Esophagus squamous epithelium (tissue), 5 donors: ENCODE results near the gene ORC4. TPM values are rescaled to one million over a fixed set of nuclear protein-coding genes. Genes with fewer than 3 reads are reported as not detected.

Experiments used
- DNase-seq: peaks from one replicate; lab custom pipeline; 2025; lab: John Stamatoyannopoulos, UW
- H3K27ac ChIP-seq, 4 donors: fragments of 200-600 bp; sonication (generic); one replicate each; pipeline ENCODE4 v1.5.1; 2016 to 2019; ENCODE audit warnings: mild to moderate bottlenecking in 1 of 4
- H3K27me3 ChIP-seq, 4 donors: fragments of 200-600 bp; sonication (generic); 1 replicate in 3 of 4; 2 replicates in 1 of 4; pipeline versions ENCODE4 v1.5.1 to v1.6.0; 2017 to 2021; ENCODE audit warnings: antibody characterized with exemption in 1 of 4
- H3K36me3 ChIP-seq, 3 donors: fragments of 200-600 bp; sonication (generic); one replicate each; pipeline ENCODE4 v1.5.1; 2016 to 2019
- H3K4me1 ChIP-seq, 3 donors: fragments of 200-600 bp; sonication (generic); one replicate each; pipeline ENCODE4 v1.5.1; 2017 to 2019
- H3K4me3 ChIP-seq, 4 donors: fragments of 200-600 bp; sonication (generic); 1 replicate in 3 of 4; 2 replicates in 1 of 4; pipeline ENCODE4 v1.5.1; 2016 to 2019; ENCODE audit warnings: mild to moderate bottlenecking in 2 of 4, moderate library complexity in 1 of 4
- H3K9me3 ChIP-seq, 3 donors: fragments of 200-600 bp; sonication (generic); one replicate each; pipeline ENCODE4 v1.5.1; 2016 to 2019
- POLR2A ChIP-seq, 4 donors: fragments of 450-650 bp; IDR thresholded peaks; one replicate each; pipeline ENCODE4 v1.6.1; 2017; ENCODE audit warnings: antibody characterized with exemption in 4 of 4, mild to moderate bottlenecking in 4 of 4, moderate library complexity in 3 of 4
- WGBS, 2 donors: methylation state at CpG; one replicate each; pipeline ENCODE4 v1.1.5; 2018; 5-methylcytosine and 5-hydroxymethylcytosine counted together
- intact Hi-C: fragments of 100-400 bp; cut with DNase I; formaldehyde crosslinking; loops from one replicate; pipeline ENCODE4 v1.15.0; 2022
- total RNA-seq, 4 donors: library from RNA; depleted of rRNA; stranded (reverse); fragments of >200 nt; gene quantifications; one replicate each; pipeline ENCODE4 v1.1.0, GENCODE V29; 2016
- TF ChIP-seq, protein P1 (sequence below), 6 experiments: fragments of 450-650 bp in 4 of 6; fragments of 200-600 bp in 2 of 6; sonication (generic) in 2 of 6; IDR thresholded peaks; one replicate each; pipeline ENCODE4 v1.5.1; 2016 to 2019; ENCODE audit warnings: antibody characterized with exemption in 6 of 6, mild to moderate bottlenecking in 4 of 6, moderate library complexity in 4 of 6
- donor health status: DM: yes; HTN: yes; CAD: no.

ORC4 gene
- total RNA-seq, 4 donors from 2014 or later = 33.1 to 52.0 (median 40.0) TPM

- DNase-seq = no peak
- 92 to 96% methylated on average over 3 of the region's 3 CpGs for WGBS, 2 donors
These were observed 32.1 kb upstream of the ORC4 start for GRCh38 chr2:148052687-148053086.

GRCh38 chr2:148049284-148049683 is 28.7 kb upstream of the ORC4 start:
- DNase-seq = no peak
- no peaks in the 10 kb centered on the region for H3K9me3 ChIP-seq
- no peaks in the 10 kb centered on the region for H3K27me3 ChIP-seq
- no peak overlapping the region for H3K4me3 ChIP-seq
- intact Hi-C loops = no loop called here
- no peak overlapping the region for H3K27ac ChIP-seq
- H3K36me3 ChIP-seq = peaks cover 0 to 7% (median 0%) of the 10 kb centered on the region in 3 donors
- TF ChIP-seq, protein P1, sequence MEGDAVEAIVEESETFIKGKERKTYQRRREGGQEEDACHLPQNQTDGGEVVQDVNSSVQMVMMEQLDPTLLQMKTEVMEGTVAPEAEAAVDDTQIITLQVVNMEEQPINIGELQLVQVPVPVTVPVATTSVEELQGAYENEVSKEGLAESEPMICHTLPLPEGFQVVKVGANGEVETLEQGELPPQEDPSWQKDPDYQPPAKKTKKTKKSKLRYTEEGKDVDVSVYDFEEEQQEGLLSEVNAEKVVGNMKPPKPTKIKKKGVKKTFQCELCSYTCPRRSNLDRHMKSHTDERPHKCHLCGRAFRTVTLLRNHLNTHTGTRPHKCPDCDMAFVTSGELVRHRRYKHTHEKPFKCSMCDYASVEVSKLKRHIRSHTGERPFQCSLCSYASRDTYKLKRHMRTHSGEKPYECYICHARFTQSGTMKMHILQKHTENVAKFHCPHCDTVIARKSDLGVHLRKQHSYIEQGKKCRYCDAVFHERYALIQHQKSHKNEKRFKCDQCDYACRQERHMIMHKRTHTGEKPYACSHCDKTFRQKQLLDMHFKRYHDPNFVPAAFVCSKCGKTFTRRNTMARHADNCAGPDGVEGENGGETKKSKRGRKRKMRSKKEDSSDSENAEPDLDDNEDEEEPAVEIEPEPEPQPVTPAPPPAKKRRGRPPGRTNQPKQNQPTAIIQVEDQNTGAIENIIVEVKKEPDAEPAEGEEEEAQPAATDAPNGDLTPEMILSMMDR (IDR thresholded peaks at IDR 0.05) = no peak
- no peak for TF ChIP-seq POLR2A (IDR thresholded peaks at IDR 0.05)
- no peaks in the 10 kb centered on the region for H3K4me1 ChIP-seq

More at GRCh38 chr2:148052687-148053086, 32.1 kb upstream of the ORC4 start:
- Histone ChIP-seq H3K9me3 (no peaks in the 10 kb centered on the region), H3K27me3 (no peaks in the 10 kb centered on the region), H3K4me3 (no peak overlapping the region), H3K36me3 (peaks cover 0 to 17% (median 0%) of the 10 kb centered on the region in 3 donors), H3K4me1 (no peaks in the 10 kb centered on the region), H3K27ac (no peak overlapping the region)
- intact Hi-C loops = no loop called here
- TF ChIP-seq POLR2A (IDR thresholded peaks at IDR 0.05) = no peak
- TF ChIP-seq, protein P1 (IDR thresholded peaks at IDR 0.05) = no peak

- Histone ChIP-seq H3K27ac (no peak overlapping the region), H3K36me3 (peaks cover 0 to under 1% (median 0%) of the 10 kb centered on the region in 3 donors), H3K4me3 (no peak overlapping the region), H3K4me1 (no peaks in the 10 kb centered on the region), H3K9me3 (no peaks in the 10 kb centered on the region), H3K27me3 (no peaks in the 10 kb centered on the region)
- TF ChIP-seq POLR2A (IDR thresholded peaks at IDR 0.05) = no peak
- TF ChIP-seq, protein P1 (IDR thresholded peaks at IDR 0.05) = no peak
- DNase-seq = no peak
- intact Hi-C loops = no loop called here
- WGBS, 2 donors = 81% methylated on average over 1 of the region's 1 CpG
These were observed 28.1 kb upstream of the ORC4 start for GRCh38 chr2:148048475-148049221.

- DNase-seq = no peak
- Histone ChIP-seq H3K4me1 (no peaks in the 10 kb centered on the region), H3K9me3 (no peaks in the 10 kb centered on the region), H3K27ac (no peak overlapping the region), H3K27me3 (no peaks in the 10 kb centered on the region), H3K4me3 (no peak overlapping the region), H3K36me3 (no peaks in the 10 kb centered on the region)
- 69 to 80% methylated on average over 1 of the region's 1 CpG for WGBS, 2 donors
- intact Hi-C loops = no loop called here
- TF ChIP-seq POLR2A (IDR thresholded peaks at IDR 0.05) = no peak
- TF ChIP-seq, protein P1 (IDR thresholded peaks at IDR 0.05) = no peak
These were observed 26.3 kb upstream of the ORC4 start for GRCh38 chr2:148046802-148047201.

- Histone ChIP-seq H3K27me3 (no peaks in the 10 kb centered on the region), H3K4me3 (no peak overlapping the region), H3K4me1 (no peaks in the 10 kb centered on the region), H3K36me3 (peaks cover 0 to 8% (median 0%) of the 10 kb centered on the region in 3 donors), H3K9me3 (no peaks in the 10 kb centered on the region), H3K27ac (no peak overlapping the region)
- TF ChIP-seq, protein P1 (IDR thresholded peaks at IDR 0.05) = no peak
- TF ChIP-seq POLR2A (IDR thresholded peaks at IDR 0.05) = no peak
- 50 to 57% methylated on average over 2 of the region's 2 CpGs for WGBS, 2 donors
- intact Hi-C loops = no loop called here
- DNase-seq = no peak
These were observed 23.8 kb upstream of the ORC4 start for GRCh38 chr2:148044322-148044721.
